GM21526 (cell line): ENCODE data around the gene TXNDC16.

ENCODE experiments used
- ATAC-seq: cut with Tn5 transposase; IDR thresholded peaks from one replicate; pipeline ENCODE4 v1.9.1; 2021; ENCODE audit warnings: moderate library complexity; ENCODE audit not compliant: unreplicated experiment, low FRiP score

TXNDC16 gene

GRCh38 chr14:52399921-52400595 lies 152.2 kb downstream of the TXNDC16 start:
- no peak for ATAC-seq

GRCh38 chr14:52399104-52399503 lies 153.2 kb downstream of the TXNDC16 start:
- ATAC-seq: no peak

GRCh38 chr14:52397844-52398243 lies 154.5 kb downstream of the TXNDC16 start:
- ATAC-seq: no peak

- ATAC-seq: no peak
Measured at GRCh38 chr14:52395728-52396127, 156.6 kb downstream of the TXNDC16 start.

- no peak for ATAC-seq
Measured at GRCh38 chr14:52391881-52392615, 160.3 kb downstream of the TXNDC16 start.
